Measurements from ENCODE around the gene SP140.

GRCh38 chr2:230330725-230331124 lies 105.2 kb downstream of the SP140 start:
- TF ChIP-seq, protein P1, sequence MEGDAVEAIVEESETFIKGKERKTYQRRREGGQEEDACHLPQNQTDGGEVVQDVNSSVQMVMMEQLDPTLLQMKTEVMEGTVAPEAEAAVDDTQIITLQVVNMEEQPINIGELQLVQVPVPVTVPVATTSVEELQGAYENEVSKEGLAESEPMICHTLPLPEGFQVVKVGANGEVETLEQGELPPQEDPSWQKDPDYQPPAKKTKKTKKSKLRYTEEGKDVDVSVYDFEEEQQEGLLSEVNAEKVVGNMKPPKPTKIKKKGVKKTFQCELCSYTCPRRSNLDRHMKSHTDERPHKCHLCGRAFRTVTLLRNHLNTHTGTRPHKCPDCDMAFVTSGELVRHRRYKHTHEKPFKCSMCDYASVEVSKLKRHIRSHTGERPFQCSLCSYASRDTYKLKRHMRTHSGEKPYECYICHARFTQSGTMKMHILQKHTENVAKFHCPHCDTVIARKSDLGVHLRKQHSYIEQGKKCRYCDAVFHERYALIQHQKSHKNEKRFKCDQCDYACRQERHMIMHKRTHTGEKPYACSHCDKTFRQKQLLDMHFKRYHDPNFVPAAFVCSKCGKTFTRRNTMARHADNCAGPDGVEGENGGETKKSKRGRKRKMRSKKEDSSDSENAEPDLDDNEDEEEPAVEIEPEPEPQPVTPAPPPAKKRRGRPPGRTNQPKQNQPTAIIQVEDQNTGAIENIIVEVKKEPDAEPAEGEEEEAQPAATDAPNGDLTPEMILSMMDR (IDR thresholded peaks at IDR 0.05) = no peak
- TF ChIP-seq SIN3A (IDR thresholded peaks at IDR 0.05; ENCODE audit: borderline replicate concordance, insufficient read depth, low read depth, low read length) (no peak), POLR2AphosphoS5 (IDR thresholded peaks at IDR 0.05; ENCODE audit: low read depth, low read length) (no peak), TCF7L2 (IDR thresholded peaks at IDR 0.05; ENCODE audit: low read depth, low read length) (no peak)
- TF ChIP-seq, protein P2, sequence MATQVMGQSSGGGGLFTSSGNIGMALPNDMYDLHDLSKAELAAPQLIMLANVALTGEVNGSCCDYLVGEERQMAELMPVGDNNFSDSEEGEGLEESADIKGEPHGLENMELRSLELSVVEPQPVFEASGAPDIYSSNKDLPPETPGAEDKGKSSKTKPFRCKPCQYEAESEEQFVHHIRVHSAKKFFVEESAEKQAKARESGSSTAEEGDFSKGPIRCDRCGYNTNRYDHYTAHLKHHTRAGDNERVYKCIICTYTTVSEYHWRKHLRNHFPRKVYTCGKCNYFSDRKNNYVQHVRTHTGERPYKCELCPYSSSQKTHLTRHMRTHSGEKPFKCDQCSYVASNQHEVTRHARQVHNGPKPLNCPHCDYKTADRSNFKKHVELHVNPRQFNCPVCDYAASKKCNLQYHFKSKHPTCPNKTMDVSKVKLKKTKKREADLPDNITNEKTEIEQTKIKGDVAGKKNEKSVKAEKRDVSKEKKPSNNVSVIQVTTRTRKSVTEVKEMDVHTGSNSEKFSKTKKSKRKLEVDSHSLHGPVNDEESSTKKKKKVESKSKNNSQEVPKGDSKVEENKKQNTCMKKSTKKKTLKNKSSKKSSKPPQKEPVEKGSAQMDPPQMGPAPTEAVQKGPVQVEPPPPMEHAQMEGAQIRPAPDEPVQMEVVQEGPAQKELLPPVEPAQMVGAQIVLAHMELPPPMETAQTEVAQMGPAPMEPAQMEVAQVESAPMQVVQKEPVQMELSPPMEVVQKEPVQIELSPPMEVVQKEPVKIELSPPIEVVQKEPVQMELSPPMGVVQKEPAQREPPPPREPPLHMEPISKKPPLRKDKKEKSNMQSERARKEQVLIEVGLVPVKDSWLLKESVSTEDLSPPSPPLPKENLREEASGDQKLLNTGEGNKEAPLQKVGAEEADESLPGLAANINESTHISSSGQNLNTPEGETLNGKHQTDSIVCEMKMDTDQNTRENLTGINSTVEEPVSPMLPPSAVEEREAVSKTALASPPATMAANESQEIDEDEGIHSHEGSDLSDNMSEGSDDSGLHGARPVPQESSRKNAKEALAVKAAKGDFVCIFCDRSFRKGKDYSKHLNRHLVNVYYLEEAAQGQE (IDR thresholded peaks at IDR 0.05; ENCODE audit: insufficient read depth in 1 of 2, low read depth in 2 of 2, low read length in 1 of 2) = no peak
